ENCODE data around the gene RNF41.
"Not testable (repeated sequence)": the region's sequence is repeated elsewhere in the genome, so short reads cannot be mapped to it uniquely, and the experiment has no call there.

Gene RNF41

DNA sequence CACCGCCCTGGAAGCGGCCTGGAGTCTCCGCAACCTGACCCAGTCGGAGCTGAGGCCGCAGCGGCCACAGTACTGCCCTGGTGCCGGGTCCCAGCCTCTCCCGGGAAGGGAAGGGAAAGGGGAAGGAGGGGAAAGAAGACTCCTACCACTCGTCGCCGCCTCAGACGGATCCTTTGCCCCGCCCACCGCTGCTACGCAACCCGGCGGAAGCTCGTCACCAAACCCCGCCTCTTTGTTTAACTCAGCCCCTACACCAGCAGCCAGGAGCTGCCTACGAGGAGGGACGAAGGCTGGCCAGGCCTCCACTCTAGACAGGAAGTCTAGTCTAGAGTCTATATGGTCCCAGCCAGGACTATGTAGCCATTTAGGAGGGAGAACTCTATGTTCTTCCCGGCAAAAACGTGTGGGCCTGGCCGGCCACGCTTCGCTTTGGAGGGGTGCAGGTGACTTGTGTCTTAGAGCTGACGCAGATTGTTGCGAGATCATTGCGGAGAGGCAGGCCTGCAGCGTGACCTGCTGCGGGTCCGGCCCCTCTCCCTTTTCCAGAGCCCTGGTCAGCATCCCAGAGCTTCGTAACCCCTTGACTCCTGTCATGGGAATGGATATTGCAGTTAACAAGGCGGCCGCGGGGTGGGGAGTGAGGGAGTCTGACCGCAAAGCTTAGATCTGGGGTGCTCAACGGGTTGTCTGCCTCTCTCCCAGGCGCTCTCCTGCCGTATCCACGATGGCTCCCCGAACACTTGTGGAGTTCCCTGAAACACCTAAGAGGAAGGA, at the start of gene RNF41:
Gene RNF41 (minus strand): TSS at position 166 of the 774 bp plus-strand sequence. CDS start 7,875 bp downstream, outside the sequence.
- DNase-seq (ENCODE audit: low spot score), result peak; percentile 99

DNA sequence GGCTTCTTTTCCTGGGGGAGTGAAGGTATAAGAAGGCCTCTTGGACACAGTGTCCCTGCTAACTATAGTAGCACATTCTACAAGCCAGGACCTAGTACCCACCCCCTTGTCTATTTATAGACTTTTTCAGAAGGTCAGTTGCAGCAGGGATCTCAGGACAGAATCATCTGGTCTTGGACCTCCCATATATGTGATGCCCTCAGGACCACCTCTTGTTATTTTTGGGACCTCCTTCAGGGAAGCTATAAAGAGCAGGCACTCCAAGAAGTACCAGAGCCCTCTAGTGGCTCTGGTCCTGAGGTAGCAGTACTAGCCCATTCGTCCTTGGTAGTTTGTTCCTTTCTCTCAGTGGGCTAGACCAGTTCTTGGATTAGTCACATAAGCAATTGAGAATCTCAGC, 49.3 kb upstream of the RNF41 start:
- no peak for DNase-seq (ENCODE audit: low spot score)

DNA sequence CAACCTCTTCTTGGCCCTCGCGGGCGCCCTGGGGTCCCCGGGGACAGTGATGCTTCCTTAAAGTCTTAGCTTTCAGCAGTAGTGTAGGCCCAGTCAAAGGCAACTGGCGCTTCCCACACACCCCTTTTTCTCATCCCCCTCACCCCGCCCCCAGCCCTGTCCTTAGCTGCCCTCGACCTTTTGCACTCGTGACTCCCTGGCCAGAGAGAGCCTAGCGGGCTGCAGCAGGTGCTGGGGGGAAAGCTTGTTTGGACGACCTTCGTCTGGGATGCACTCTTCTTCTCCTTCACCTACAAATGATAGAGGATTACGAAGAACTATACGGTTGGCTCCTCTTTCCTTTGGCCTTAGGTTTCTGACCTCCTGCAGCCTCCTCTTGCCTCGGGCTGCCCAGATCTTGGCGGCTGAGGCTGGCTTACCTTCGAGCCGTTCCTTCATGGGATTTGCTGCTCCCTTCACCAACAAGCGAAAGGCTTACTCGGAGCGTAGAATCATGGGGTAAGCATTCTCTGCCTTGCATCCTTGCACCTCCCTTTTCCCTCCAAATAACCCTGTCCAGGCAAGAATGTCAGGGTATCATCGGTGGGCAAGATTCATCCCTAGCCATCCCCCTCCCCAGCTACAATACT, 45.8 kb upstream of the RNF41 start:
- DNase-seq (ENCODE audit: low spot score), result no peak

DNA sequence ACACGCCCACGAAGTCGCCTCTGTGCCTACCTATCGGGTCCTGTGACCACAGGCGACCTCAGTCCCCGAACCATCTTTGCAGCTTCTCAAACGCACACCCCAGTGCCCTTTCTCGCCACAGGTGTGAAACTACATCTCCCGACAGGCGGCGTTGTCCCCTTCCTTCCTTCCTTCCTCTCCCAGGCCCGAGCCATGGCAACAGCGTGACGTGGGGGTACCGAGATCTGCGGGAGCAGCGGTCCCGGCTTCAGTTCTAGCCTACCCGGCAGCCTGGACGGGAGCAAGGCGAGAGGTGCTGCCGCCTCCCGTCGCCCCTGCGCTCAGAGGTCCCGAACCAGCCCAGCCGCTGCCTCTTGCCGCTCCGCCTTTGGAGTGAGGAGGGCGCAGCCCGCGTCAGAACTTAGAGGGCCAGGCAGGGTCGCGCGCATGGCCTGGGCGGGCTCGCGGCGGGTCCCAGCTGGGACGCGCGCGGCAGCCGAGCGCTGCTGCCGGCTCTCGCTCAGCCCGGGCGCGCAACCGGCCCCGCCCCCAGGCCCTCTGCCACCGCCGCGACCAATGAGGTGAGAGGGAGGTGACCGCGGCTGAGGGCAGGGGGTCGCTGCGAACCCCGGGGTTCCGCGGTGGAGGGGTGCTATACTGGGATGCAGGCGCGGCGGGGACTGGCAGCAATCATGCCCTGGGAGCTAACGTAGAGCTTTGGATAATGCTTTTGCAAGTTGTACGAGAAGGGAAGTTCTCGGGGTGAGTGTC, 45.1 kb upstream of the RNF41 start, which contains the start of gene COQ10A:
Gene COQ10A (plus strand): TSS at position 250 of the 750 bp plus-strand sequence. CDS start 177 bp downstream, at position 427.
- peak; percentile 95 for DNase-seq (ENCODE audit: low spot score)

DNA sequence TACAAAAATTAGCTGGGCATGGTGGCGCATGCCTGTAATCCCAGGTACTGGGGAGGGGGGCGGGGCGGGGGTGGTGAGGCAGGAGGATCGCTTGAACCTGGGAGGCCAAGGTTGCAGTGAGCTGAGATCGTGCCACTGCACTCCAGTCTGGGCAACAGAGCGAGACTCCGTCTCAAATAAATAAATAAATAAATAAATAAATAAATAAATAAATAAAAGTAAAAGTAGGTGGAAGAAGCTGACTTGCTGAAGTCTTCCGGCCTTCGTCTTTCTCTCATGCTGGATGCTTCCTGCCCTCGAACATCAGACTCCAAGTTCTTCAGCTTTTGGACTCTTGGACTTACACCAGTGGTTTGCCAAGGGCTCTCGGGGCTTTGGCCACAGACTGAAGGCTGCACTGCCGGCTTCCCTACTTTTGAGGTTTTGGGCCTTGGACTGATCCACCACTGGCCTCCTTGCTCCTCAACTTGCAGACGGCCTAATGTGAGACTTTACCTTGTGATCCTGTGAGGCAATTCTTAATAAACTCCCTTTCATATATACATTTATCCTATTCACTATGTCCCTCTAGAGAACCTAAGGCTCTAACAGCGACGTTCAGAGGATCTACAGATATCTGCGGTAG, 44.5 kb upstream of the RNF41 start:
- not testable (repeated sequence) for DNase-seq (ENCODE audit: low spot score)

DNA sequence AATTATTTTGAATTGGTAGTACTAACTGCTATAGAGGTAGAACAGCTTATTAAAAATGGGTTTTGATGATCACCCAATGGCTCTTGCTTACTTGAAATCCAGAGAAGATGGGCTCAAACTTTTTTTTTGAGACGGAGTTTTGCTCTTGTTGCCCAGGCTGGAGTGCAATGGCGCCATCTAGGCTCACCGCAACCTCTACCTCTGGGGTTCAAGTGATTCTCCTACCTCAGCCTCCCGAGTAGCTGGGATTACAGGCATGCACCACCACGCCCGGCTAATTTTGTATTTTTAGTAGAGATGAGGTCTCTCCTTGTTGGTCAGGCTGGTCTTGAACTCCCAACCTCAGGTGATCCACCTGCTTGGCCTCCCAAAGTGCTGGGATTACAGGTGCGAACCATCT, 41.2 kb upstream of the RNF41 start:
- not testable (repeated sequence) for DNase-seq (ENCODE audit: low spot score)

DNA sequence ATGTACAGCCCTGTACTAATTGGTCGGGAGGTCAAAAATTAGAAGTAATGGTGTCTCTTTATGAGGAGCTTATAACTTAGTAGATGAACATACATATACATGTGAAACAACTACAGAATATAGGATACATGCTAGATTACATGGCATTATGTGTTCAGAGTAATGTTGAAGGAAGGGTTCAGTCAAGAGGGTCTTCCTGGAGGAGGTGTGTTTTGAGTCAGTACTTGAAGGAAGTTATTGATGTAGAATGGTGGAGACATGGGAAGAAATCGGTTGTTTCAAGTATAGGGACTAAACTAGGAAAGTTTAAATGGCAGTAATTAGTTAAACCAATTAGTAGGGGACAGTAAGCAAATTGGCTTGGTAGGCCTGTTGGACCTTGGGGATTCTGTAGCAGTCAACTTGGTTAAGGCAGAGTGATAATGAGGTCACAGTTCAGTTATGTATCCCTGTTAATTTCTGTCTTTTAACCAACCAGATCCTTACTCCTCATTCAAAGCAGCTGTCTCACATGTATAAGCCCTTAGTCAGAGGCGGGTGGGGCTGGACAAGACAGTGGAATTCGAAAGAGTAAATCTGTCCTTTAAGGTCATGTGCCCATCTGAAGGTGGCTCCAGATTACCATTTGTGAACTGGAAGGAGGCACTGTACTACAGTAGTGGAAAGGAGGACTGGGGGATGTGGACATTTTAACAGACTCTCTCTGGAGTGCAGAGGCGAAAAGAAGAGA, 39.9 kb upstream of the RNF41 start:
- no peak for DNase-seq (ENCODE audit: low spot score)

DNA sequence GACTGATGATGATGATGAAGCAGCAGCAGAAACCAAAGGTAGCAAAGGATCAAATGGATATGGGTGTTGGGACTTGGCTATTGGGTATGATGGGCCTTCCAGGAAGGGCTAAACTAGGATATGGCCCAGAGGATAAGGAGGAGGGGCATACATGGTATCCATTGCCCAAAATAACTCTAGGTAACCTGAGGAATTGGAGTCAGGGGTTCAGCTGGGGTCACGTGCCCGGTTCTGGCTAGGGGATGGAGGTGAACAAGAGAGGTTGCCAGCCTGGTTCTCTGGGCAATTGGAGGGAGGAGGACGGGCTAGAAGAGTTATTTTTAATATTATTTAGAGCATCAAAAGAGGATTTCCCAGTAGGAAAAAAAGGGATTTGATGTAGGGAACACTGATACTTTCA, 39.2 kb upstream of the RNF41 start:
- DNase-seq (ENCODE audit: low spot score), result no peak

DNA sequence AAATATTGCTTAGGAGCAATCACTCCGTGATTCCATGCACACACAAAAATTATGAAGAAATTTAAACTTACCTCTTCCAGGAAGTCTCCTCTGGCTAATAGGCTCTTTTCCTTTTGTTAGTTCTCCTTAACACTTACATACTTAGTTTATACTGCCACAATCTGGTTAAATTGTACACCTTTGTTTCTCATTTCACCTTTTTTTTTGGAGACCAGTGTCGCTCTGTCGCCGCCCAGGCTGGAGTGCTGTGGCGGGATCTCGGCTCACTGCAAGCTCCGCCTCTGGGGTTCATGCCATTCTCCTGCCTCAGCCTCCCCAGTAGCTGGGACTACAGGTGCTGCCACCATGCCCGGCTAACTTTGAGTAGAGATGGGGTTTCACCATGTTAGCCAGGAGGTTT, 38.7 kb upstream of the RNF41 start:
- no peak for DNase-seq (ENCODE audit: low spot score)

DNA sequence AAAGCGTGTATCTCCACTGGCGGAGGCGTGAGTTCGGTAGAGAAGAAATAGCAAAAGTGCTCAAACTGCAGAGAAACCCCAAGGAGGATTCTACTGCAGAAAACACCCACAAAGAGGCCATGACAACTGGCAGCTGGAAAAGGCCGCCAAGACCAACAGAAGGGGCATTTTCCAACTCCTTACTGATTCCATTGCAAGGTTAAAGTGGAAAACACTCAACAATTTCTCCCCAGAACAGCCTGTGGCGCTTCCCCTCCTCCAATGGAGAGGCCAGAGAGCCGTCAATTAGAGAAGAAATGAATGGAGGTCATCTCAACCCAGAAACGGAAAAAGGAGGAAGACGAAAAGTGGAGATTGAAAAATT, 37.1 kb upstream of the RNF41 start:
- DNase-seq (ENCODE audit: low spot score), result no peak

DNA sequence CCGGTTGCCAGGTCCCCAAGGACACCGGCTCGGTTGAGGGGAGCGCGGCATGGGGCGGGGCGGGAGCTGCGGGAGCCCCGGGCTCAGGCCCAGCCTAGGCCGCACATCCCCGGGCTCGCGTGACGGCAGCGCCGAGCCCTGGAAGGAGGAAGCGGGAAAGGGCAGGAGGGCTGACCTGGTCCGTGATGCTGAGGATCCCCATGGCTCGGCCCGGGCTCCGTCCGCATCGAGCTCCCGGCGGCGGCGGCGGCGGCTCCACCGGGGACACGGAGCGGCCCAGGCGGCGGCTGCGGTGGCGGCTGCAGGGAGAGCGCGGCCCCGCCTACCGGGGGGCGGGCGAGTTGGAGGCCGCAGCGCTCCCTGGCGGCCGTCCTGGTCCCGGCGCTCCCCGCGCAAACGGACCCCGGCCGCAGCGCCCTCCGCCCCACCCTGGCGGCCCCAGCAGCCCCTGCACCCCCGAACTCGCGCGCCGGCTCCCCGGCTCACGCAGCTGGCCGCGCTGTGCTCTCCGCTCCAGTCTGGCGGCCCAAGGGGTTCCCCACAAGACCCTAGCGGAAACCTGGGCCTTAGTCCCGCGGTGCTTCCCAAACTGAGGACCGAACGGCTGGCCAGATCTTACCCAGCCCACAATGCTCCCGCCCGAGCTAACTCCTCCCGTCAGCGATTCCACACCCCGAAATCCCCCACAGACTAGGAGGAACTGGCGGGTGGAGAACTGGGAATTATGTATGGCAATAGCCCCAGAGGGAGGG, 36.5 kb upstream of the RNF41 start, which contains the start of gene ANKRD52:
Gene ANKRD52 (minus strand): TSS at position 317 of the 752 bp plus-strand sequence. CDS start 115 bp downstream, at position 202.
- peak; percentile 83 for DNase-seq (ENCODE audit: low spot score)

DNA sequence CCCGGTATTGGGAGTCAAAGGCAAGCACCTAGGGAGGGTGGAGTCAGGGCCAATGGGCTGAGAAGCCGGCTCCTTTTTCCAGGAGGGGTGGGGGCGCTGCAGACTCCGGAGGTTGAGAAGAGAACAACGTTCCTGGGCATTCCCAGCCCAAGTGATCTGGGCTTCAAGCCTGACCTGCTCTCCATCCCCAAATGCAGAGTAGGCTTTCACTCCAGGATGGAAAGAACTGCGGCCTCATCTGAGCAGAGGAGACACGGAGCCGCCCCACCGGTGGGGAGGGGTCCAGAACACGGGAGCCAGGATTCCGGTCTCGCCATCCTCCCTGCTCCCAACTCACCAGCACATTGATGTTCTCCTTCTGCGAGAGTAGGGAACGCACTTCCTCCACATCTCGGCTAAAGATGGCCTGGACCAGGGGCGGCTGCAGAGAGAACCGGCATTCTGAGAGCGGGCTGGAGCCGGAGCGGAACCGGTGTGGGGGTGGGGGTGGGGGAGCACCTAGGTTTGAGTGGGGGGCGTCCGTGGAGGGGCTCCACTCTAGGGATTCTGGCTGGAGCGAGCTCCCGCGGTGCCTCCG, 35.9 kb upstream of the RNF41 start:
- DNase-seq (ENCODE audit: low spot score), result no peak

DNA sequence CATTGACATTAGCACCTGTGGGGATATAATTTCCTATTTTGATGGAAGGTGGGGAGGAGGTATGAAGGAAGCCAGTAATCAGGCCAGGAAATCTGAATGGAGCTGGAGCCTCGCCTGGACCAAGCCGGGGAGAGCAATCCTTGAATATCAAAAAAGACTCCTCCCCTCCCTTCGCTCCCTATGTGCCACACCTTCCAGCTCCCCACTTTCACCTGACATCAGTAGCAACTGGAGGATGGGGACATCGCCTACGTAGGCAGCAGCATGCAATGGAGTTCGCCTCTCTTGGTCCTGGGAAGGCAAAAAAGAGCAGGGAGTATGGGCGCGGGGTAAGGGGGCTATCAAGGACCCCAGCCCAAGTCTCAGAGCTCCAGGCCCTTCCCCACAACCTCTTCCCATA, 35.3 kb upstream of the RNF41 start:
- no peak for DNase-seq (ENCODE audit: low spot score)

DNA sequence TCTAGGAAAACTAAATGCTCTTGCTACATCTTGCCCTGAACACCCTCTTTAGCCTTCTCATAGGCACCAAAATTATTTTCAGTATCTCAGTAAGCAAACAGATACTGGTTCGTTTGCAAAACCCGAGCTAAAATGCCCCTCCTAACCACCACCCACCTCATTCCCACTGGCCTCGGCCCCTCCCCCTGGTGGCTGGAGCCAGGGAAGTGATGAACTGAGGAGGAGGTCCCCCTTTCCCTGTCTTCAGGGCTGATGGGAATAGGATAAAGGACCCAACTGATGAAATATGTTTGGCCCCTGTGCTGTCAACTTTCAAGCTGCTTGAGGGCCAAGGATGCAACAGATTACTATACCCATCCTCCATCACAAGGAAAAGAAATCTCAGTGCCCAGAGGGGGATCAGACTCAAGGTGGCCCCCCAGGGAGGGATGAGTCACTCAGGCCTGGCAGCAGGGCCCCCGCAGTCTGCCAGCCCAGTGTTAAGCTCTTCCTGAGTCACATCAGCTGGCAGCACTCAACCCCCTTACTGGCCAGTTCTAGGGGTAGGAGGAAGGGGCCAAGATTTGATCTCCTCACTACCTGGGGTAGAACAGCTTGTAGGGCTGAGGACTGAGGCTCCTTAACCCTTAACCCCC, 34.7 kb upstream of the RNF41 start:
- no peak for DNase-seq (ENCODE audit: low spot score)

DNA sequence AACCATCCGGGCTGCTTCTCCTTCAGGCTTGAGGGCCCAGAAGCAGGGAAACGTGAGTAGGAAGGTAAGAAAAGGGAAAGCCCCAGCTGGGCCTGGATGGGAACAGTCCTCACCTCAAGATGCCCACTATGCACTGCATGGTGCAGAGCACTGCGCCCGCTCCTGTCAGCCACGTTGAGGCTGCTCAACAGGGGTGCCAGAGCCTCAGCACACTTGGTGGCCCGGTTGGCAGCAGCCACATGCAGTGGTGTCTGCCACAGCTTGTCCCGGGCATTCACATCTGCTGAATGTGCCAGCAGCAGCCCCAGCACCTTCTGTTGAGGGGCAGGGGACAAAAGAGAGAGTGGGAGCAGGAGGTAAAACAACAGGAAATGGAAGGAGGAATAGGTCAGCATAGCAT, 33.9 kb upstream of the RNF41 start:
- no peak for DNase-seq (ENCODE audit: low spot score)

DNA sequence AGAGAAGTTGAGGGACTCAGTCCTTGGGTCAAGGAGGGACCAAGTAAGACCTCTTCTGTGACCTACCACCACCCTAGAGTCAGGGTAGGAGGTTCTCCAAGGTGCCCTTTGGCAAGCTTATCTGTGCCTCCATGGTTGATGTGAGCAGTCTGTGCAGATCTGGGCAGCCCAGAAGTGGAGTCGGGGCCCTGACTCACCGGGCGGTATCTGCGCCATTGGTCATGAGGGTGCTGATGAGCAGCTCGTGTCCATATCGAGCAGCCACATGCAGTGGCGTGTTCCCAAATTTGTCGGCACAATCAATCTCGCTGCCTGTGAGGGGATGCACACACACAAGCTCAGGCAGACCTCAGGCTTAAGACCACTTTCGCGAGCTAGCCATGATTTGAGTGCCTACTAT, 31.4 kb upstream of the RNF41 start:
- DNase-seq (ENCODE audit: low spot score), result no peak

DNA sequence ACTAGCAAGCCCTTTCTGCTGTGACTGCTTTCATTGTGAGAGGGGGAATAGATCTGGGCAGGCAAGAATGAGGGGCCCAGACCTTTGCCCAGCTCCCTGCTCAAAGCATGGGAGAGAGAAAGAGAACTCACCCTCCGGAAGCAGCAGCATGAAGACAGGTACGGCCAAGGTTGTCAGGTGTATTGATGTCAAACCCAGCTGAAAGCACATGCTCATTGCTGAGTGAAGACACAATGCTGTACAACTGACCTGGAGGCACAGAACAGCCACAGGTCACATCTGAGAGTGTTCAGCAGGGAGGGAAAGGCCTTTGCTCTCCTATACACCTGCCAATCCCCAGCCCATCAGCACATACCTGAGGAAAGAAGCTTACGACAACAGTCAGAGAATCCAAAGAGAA, 30.9 kb upstream of the RNF41 start:
- no peak for DNase-seq (ENCODE audit: low spot score)

DNA sequence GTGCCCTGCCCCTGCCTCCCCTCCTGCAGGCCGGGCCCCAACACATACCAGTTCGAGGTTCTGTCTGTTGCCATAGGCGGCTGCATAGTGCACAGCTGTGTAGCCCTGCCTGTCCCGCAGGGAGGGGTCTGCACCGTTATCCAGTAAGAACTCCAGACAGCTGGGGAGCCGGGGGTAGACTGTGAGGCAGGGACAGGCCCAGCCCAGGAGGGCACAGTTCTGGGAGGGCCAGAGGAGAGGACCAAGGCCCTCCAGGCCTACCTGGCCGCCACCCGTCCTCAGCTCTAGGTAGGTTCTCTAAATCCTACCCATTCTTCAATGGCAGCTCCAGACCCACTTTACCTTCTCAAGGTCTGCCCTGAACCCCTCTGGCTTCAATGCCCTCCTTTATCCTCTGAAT, 27.0 kb upstream of the RNF41 start:
- no peak for DNase-seq (ENCODE audit: low spot score)

DNA sequence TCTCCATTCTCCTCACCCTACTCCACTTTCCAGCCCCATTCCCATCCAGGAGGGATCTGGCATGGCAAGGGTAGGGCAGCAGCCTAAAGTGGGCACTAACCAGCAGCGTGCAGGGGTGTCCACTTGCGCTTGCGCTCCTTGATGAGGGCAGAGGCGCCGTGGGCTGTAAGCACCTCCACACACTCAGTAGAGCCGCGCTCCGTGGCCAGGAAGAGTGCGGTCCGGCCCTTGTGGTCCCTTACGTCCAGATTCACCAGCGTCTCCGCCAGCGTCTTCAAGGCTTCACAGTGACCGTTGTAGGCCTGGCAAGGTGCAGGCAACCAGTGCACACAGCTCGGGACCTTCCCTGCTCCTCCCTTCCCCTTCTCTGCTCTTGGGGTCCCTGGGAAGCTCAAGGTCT, 26.2 kb upstream of the RNF41 start:
- no peak for DNase-seq (ENCODE audit: low spot score)

DNA sequence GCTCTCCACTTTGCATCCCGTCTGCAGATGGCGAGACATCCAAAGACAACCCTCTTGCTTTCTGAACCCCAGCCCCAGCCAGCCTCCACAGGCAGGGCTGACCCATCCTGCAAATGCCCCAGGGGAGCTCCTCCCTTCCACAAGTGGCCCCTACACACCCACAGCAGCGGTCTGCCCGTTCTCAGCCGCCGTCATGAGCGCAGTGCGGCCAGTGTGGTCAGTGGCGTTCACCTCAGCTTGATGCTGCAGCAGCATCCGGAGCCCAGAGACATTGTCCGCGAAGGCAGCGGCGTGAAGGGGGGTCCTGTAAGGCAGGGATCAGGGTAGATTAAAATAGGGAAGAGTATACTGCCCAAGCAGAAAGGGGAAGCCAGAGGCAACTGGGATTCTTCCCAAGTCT, 22.8 kb upstream of the RNF41 start:
- DNase-seq (ENCODE audit: low spot score), result no peak
